Esophagus muscularis mucosa (tissue), 3 donors: ENCODE data around the gene SCN8A.

ENCODE experiments used
- CTCF ChIP-seq, 3 experiments: fragments of 200-600 bp in 2 of 3; fragments of 450-650 bp in 1 of 3; sonication (generic) in 2 of 3; IDR thresholded peaks; one replicate each; pipeline ENCODE4 v1.5.1; 2017 to 2019; ENCODE audit warnings: antibody characterized with exemption in 3 of 3, mild to moderate bottlenecking in 2 of 3, moderate library complexity in 1 of 3
- POLR2A ChIP-seq: fragments of 450-650 bp; IDR thresholded peaks from one replicate; pipeline ENCODE4 v1.6.1; 2017; ENCODE audit warnings: antibody characterized with exemption, moderate library complexity, mild to moderate bottlenecking, low read depth

- TF ChIP-seq CTCF (IDR thresholded peaks at IDR 0.05) (no peak), POLR2A (no peak)
These were observed 231.2 kb downstream of the SCN8A start for GRCh38 chr12:51822261-51822616.
